Hepatocyte (in vitro differentiated cells): ENCODE results near the gene PRDM16. TPM values are rescaled to one million over a fixed set of nuclear protein-coding genes. Genes with fewer than 3 reads are reported as not detected.

Experiments used
- DNase-seq: peaks from one replicate; pipeline ENCODE4 v3.0.0-alpha.2; 2016; ENCODE audit warnings: low spot score
- H2AFZ ChIP-seq: fragments of 200-600 bp; sonication (generic); 2 replicates; pipeline ENCODE4 v1.6.0; 2016; ENCODE audit warnings: antibody characterized with exemption, mild to moderate bottlenecking
- H3K27ac ChIP-seq: fragments of 200-600 bp; sonication (generic); 2 replicates; pipeline ENCODE4 v1.5.1; 2016; ENCODE audit warnings: mild to moderate bottlenecking
- H3K27me3 ChIP-seq: fragments of 200-600 bp; sonication (generic); 2 replicates; pipeline ENCODE4 v1.6.1; 2016
- H3K36me3 ChIP-seq: fragments of 200-600 bp; sonication (generic); replicated peaks from 2 replicates; pipeline ENCODE4 v1.5.1; 2016; ENCODE audit warnings: low read depth; ENCODE audit not compliant: insufficient read depth
- H3K4me1 ChIP-seq: fragments of 200-600 bp; sonication (generic); 2 replicates; pipeline ENCODE4 v1.5.1; 2016; ENCODE audit warnings: mild to moderate bottlenecking, moderate library complexity; ENCODE audit not compliant: insufficient read depth
- H3K4me2 ChIP-seq: fragments of 200-600 bp; sonication (generic); 2 replicates; pipeline ENCODE4 v1.6.0; 2016
- H3K4me3 ChIP-seq: fragments of 200-600 bp; sonication (generic); 2 replicates; pipeline ENCODE4 v1.5.1; 2016; ENCODE audit warnings: mild to moderate bottlenecking
- H3K79me2 ChIP-seq: fragments of 200-600 bp; sonication (generic); 2 replicates; pipeline ENCODE4 v1.6.0; 2017; ENCODE audit warnings: mild to moderate bottlenecking
- H3K9me2 ChIP-seq: fragments of 200-600 bp; sonication (generic); replicated peaks from 2 replicates; pipeline ENCODE4 v1.6.0; 2017; ENCODE audit warnings: mild to moderate bottlenecking; ENCODE audit not compliant: insufficient read depth
- H3K9me3 ChIP-seq: fragments of 200-600 bp; sonication (generic); 2 replicates; pipeline ENCODE4 v1.5.1; 2016; ENCODE audit warnings: low read depth, mild to moderate bottlenecking
- H4K20me1 ChIP-seq: fragments of 200-600 bp; sonication (generic); 2 replicates; pipeline ENCODE4 v1.6.0; 2016; ENCODE audit warnings: mild to moderate bottlenecking; ENCODE audit not compliant: insufficient read depth, poor library complexity, severe bottlenecking
- EZH2 ChIP-seq: fragments of 200-600 bp; sonication (generic); IDR thresholded peaks from 2 replicates; pipeline ENCODE4 v1.6.1; 2016; ENCODE audit warnings: antibody characterized with exemption, mild to moderate bottlenecking, borderline replicate concordance
- EZH2phosphoT487 ChIP-seq: fragments of 200-600 bp; sonication (generic); IDR thresholded peaks from one replicate; pipeline ENCODE4 v1.6.1; 2018; ENCODE audit warnings: antibody characterized with exemption, mild to moderate bottlenecking, low read depth, moderate library complexity; ENCODE audit not compliant: unreplicated experiment, severe bottlenecking
- WGBS: methylation state at CpG from one replicate; pipeline ENCODE4 v1.1.6; 2016; ENCODE audit warnings: low lambda C conversion rate; ENCODE audit errors: missing lambda C conversion rate; 5-methylcytosine and 5-hydroxymethylcytosine counted together
- polyA plus RNA-seq: library from polyadenylated mRNA; unstranded; fragments of >200 nt; fragmentation: Nextera tagmentation; extraction: Ambion mirVana; gene quantifications from 2 replicates; pipeline ENCODE4 v1.2.1, GENCODE V29; 2016
- total RNA-seq: library from RNA; depleted of rRNA; stranded (reverse); fragments of >200 nt; gene quantifications from 2 replicates; pipeline ENCODE4 v1.2.3, GENCODE V29; 2014
- TF ChIP-seq, protein P1 (sequence below): fragments of 200-600 bp; sonication (generic); IDR thresholded peaks from 2 replicates; pipeline ENCODE4 v1.5.1; 2016; ENCODE audit warnings: antibody characterized with exemption, mild to moderate bottlenecking; ENCODE audit not compliant: poor library complexity

Gene PRDM16
- total and polyA plus RNA-seq, 2 experiments from 2014 or later, result 8.1 to 9.9 TPM

GRCh38 chr1:3130268-3130667, 61.3 kb downstream of the PRDM16 start:
- no peaks in the 10 kb centered on the region for H3K79me2 ChIP-seq
- DNase-seq, result no peak
- no peaks in the 10 kb centered on the region for H4K20me1 ChIP-seq
- H3K4me3 ChIP-seq, result no peak overlapping the region
- H3K36me3 ChIP-seq, result no peaks in the 10 kb centered on the region
- no peaks in the 10 kb centered on the region for H3K9me2 ChIP-seq
- H3K27me3 ChIP-seq, result no peaks in the 10 kb centered on the region
- TF ChIP-seq EZH2, result no peak
- TF ChIP-seq, protein P1, sequence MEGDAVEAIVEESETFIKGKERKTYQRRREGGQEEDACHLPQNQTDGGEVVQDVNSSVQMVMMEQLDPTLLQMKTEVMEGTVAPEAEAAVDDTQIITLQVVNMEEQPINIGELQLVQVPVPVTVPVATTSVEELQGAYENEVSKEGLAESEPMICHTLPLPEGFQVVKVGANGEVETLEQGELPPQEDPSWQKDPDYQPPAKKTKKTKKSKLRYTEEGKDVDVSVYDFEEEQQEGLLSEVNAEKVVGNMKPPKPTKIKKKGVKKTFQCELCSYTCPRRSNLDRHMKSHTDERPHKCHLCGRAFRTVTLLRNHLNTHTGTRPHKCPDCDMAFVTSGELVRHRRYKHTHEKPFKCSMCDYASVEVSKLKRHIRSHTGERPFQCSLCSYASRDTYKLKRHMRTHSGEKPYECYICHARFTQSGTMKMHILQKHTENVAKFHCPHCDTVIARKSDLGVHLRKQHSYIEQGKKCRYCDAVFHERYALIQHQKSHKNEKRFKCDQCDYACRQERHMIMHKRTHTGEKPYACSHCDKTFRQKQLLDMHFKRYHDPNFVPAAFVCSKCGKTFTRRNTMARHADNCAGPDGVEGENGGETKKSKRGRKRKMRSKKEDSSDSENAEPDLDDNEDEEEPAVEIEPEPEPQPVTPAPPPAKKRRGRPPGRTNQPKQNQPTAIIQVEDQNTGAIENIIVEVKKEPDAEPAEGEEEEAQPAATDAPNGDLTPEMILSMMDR, result no peak
- no peak for TF ChIP-seq EZH2phosphoT487
- 95% methylated on average over 13 of the region's 13 CpGs for WGBS
- no peak overlapping the region for H2AFZ ChIP-seq
- no peak overlapping the region for H3K27ac ChIP-seq
- H3K4me1 ChIP-seq, result peaks cover 47% of the 10 kb centered on the region
- no peak overlapping the region for H3K4me2 ChIP-seq
- no peaks in the 10 kb centered on the region for H3K9me3 ChIP-seq

DNA sequence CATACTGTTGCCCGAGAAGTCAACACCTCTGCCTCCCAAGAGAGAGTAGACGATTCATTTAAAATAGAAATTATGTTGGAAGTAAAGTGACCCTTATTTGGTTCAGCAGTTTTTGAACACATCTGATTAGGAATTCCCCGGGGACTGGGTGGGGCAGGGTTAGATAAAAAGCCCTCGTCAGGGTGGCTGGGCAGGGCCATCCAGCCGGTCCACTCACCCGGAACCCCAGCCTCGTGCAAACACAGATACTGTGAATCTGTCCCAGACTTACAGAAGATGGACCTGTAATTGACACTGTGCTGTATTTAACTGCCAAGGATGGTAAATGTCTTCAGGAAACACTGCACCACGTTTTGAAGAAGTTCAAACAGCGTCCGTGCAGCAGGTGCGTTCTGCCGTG, 63.7 kb downstream of the PRDM16 start:
- no peaks in the 10 kb centered on the region for H3K27me3 ChIP-seq
- WGBS, result 66% methylated on average over 12 of the region's 12 CpGs

DNA sequence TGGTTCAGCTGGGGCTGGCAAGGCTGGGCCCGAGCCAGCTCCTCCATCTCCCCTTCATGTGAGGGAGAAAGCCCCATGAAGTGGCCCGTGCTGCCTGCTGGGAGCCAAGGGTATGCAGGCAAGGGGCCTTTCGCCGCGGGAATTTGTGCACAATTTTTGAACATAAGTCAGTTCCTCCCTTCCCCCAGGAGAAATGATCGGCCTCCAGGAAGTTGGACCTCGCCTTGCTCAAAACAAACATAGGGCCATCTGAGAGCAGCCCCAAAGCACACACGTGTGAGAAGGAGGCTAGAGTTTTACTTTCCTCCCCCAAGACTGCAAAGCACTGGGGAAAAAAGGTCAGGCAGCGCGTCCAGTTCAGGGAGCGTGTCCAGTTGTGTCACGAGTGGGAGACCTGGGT, 64.7 kb downstream of the PRDM16 start:
- TF ChIP-seq EZH2 (no peak), EZH2phosphoT487 (no peak)
- TF ChIP-seq, protein P1, result no peak
- H4K20me1 ChIP-seq, result no peaks in the 10 kb centered on the region
- no peaks in the 10 kb centered on the region for H3K9me2 ChIP-seq
- H3K4me3 ChIP-seq, result no peak overlapping the region
- peaks cover 44% of the 10 kb centered on the region for H3K4me1 ChIP-seq
- H3K27me3 ChIP-seq, result no peaks in the 10 kb centered on the region
- no peak overlapping the region for H2AFZ ChIP-seq
- no peaks in the 10 kb centered on the region for H3K36me3 ChIP-seq
- peak; percentile 37 for DNase-seq
- H3K27ac ChIP-seq, result peak overlapping the region; percentile 87
- no peaks in the 10 kb centered on the region for H3K9me3 ChIP-seq
- 64% methylated on average over 12 of the region's 12 CpGs for WGBS
- H3K79me2 ChIP-seq, result no peaks in the 10 kb centered on the region
- H3K4me2 ChIP-seq, result peak overlapping the region; percentile 53

More for the DNA sequence above, 63.7 kb downstream of the PRDM16 start:
- TF ChIP-seq EZH2phosphoT487, result no peak
- no peak for TF ChIP-seq EZH2
- TF ChIP-seq, protein P1, result no peak
- no peak for DNase-seq
- H3K9me2 ChIP-seq, result no peaks in the 10 kb centered on the region
- H2AFZ ChIP-seq, result no peak overlapping the region
- no peaks in the 10 kb centered on the region for H4K20me1 ChIP-seq
- no peaks in the 10 kb centered on the region for H3K9me3 ChIP-seq
- no peak overlapping the region for H3K4me2 ChIP-seq
- H3K36me3 ChIP-seq, result no peaks in the 10 kb centered on the region
- H3K79me2 ChIP-seq, result no peaks in the 10 kb centered on the region
- peaks cover 46% of the 10 kb centered on the region for H3K4me1 ChIP-seq
- no peak overlapping the region for H3K4me3 ChIP-seq
- H3K27ac ChIP-seq, result peak overlapping the region; percentile 55
